Measurements from ENCODE around the gene PPP1R12A. TPM values are rescaled to one million over a fixed set of nuclear protein-coding genes. Genes with fewer than 3 reads are reported as not detected.

PPP1R12A gene
- total RNA-seq, 1 experiment from 2014 or later: 69.9 TPM

DNA sequence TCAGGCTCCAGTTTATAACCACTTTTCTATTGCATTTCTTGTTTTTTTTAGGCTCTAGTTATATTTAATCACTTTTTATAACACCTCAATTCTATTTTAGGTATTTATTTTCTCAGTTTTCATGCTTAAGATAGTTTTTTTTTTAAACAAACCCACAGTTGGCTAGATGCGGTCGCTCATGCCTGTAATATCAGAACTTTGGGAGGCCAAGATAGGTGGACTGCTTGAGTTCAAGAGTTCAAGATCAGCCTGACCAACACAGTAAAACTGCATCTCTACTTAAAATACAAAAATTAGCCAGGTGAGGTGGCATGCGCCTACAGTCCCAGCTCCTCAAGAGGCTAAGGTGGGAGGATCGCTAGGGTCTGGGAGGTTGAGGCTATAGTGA lies 93.0 kb downstream of the PPP1R12A start:
- Histone ChIP-seq H3K79me2 (ENCODE audit: low read depth) (0 out of 2 replicates have a peak, but pooled peaks cover 3% of the 10 kb centered on the region), H3K4me3 (no peak overlapping the region), H3K36me3 (ENCODE audit: low read depth) (peaks cover 26% of the 10 kb centered on the region), H3F3A (ENCODE audit: insufficient read depth, low read depth) (peaks cover 8% of the 10 kb centered on the region), H3K4me2 (no peak overlapping the region), H3K27ac (no peak overlapping the region), H3K9me2 (ENCODE audit: insufficient read depth) (no peaks in the 10 kb centered on the region), H3K4me1 (replicated peaks; ENCODE audit: insufficient read depth) (peaks cover 16% of the 10 kb centered on the region), H3K27me3 (ENCODE audit: insufficient read depth, low read depth) (no peaks in the 10 kb centered on the region), H4K20me1 (ENCODE audit: insufficient read depth) (no peaks in the 10 kb centered on the region), H2AFZ (no peak overlapping the region), H3K9me3 (ENCODE audit: insufficient read depth, low read depth) (peaks cover 14% of the 10 kb centered on the region; the same call in 1 of the 2 replicates)
- intact Hi-C loops (cut with micrococcal nuclease; ENCODE audit: unreplicated experiment): no loop called here
- no peak for DNase-seq
- no TSS peak for BruUV-seq (replicated peaks)
- ChIA-PET CTCF (no interaction called here), POLR2A (ENCODE audit: unreplicated experiment) (no interaction called here)
- TF ChIP-seq, protein P1, sequence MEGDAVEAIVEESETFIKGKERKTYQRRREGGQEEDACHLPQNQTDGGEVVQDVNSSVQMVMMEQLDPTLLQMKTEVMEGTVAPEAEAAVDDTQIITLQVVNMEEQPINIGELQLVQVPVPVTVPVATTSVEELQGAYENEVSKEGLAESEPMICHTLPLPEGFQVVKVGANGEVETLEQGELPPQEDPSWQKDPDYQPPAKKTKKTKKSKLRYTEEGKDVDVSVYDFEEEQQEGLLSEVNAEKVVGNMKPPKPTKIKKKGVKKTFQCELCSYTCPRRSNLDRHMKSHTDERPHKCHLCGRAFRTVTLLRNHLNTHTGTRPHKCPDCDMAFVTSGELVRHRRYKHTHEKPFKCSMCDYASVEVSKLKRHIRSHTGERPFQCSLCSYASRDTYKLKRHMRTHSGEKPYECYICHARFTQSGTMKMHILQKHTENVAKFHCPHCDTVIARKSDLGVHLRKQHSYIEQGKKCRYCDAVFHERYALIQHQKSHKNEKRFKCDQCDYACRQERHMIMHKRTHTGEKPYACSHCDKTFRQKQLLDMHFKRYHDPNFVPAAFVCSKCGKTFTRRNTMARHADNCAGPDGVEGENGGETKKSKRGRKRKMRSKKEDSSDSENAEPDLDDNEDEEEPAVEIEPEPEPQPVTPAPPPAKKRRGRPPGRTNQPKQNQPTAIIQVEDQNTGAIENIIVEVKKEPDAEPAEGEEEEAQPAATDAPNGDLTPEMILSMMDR (conservative IDR thresholded peaks at IDR 0.05): no peak

GRCh38 chr12:79841248-79841877 lies 93.5 kb downstream of the PPP1R12A start:
- H3K4me1 ChIP-seq (replicated peaks; ENCODE audit: insufficient read depth): peaks cover 16% of the 10 kb centered on the region
- H3K27me3 ChIP-seq (ENCODE audit: insufficient read depth, low read depth): no peaks in the 10 kb centered on the region
- POLR2A ChIA-PET (ENCODE audit: unreplicated experiment): no interaction called here
- TF ChIP-seq, protein P1 (conservative IDR thresholded peaks at IDR 0.05): no peak
- TF ChIP-seq EZH2 (IDR thresholded peaks at IDR 0.05; ENCODE audit: low read depth): no peak
- H4K20me1 ChIP-seq (ENCODE audit: insufficient read depth): no peaks in the 10 kb centered on the region
- H3K79me2 ChIP-seq (ENCODE audit: low read depth): 0 out of 2 replicates have a peak, but pooled peaks cover 3% of the 10 kb centered on the region
- no peak overlapping the region for H3K4me2 ChIP-seq
- BruUV-seq (replicated peaks): no TSS peak
- H3K9me3 ChIP-seq (ENCODE audit: insufficient read depth, low read depth): peaks cover 14% of the 10 kb centered on the region; the same call in 1 of the 2 replicates
- CTCF ChIA-PET: no interaction called here
- DNase-seq: no peak
- no peak overlapping the region for H3K4me3 ChIP-seq
- peaks cover 26% of the 10 kb centered on the region for H3K36me3 ChIP-seq (ENCODE audit: low read depth)
- peaks cover 8% of the 10 kb centered on the region for H3F3A ChIP-seq (ENCODE audit: insufficient read depth, low read depth)
- no peak overlapping the region for H2AFZ ChIP-seq
- no peaks in the 10 kb centered on the region for H3K9me2 ChIP-seq (ENCODE audit: insufficient read depth)
- no peak overlapping the region for H3K27ac ChIP-seq
- intact Hi-C loops (cut with micrococcal nuclease; ENCODE audit: unreplicated experiment): no loop called here

DNA sequence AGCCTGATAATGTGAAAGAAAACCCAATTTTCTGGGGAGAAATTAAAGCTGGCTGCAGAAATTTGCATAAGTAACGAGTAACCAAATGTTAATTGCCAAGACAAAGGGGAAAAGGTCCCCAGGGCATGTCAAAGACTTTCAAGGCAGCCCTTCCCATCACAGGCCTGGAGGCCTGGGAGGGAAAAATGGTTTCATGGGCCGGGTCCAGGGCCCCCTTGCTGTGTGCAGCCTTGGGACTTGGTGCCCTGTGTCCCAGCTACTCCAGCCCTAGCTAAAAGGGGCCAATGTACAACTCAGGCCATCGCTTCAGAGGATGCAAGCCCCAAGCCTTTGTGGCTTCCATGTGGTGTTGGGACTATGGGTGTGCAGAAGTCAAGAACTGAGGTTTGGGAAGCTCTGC lies 96.5 kb downstream of the PPP1R12A start:
- Histone ChIP-seq H3K9me3 (ENCODE audit: insufficient read depth, low read depth) (peaks cover 14% of the 10 kb centered on the region; the same call in 1 of the 2 replicates), H3K4me2 (no peak overlapping the region), H2AFZ (no peak overlapping the region), H3K4me1 (replicated peaks; ENCODE audit: insufficient read depth) (no peaks in the 10 kb centered on the region), H3F3A (ENCODE audit: insufficient read depth, low read depth) (no peaks in the 10 kb centered on the region; the same call in 1 of the 2 replicates), H3K27me3 (ENCODE audit: insufficient read depth, low read depth) (no peaks in the 10 kb centered on the region), H3K36me3 (ENCODE audit: low read depth) (peaks cover 12% of the 10 kb centered on the region), H3K4me3 (no peak overlapping the region), H3K9me2 (ENCODE audit: insufficient read depth) (no peaks in the 10 kb centered on the region), H3K79me2 (ENCODE audit: low read depth) (no peaks in the 10 kb centered on the region), H3K27ac (no peak overlapping the region), H4K20me1 (ENCODE audit: insufficient read depth) (no peaks in the 10 kb centered on the region)
- DNase-seq: no peak
- TF ChIP-seq, protein P1 (conservative IDR thresholded peaks at IDR 0.05): no peak
- no peak for TF ChIP-seq EZH2 (IDR thresholded peaks at IDR 0.05; ENCODE audit: low read depth)
- POLR2A ChIA-PET (ENCODE audit: unreplicated experiment): no interaction called here
- BruUV-seq (replicated peaks): no TSS peak
- intact Hi-C loops (cut with micrococcal nuclease; ENCODE audit: unreplicated experiment): no loop called here
- CTCF ChIA-PET: no interaction called here

Data from PC-9 (cell line).